BLaER1 treated with 17β-estradiol and CSF1 and Interleukin-3, amounts not matched to agents 10 nM and 100 nM (cell line): ENCODE results near the gene LSAMP.

ENCODE experiments used
- H3K27ac ChIP-seq, 11 experiments: shearing (Covaris generic); formaldehyde crosslinking; 2 replicates each; pipeline ENCODE4 v1.8.1; 2022
- H3K27me3 ChIP-seq, 11 experiments: shearing (Covaris generic); formaldehyde crosslinking; 2 replicates each; pipeline ENCODE4 v1.8.1; 2022
- H3K36me3 ChIP-seq, 11 experiments: shearing (Covaris generic); formaldehyde crosslinking; 2 replicates each; pipeline ENCODE4 v1.8.1; 2022
- H3K4me1 ChIP-seq, 10 experiments: shearing (Covaris generic); formaldehyde crosslinking; 2 replicates each; pipeline ENCODE4 v1.8.1; 2022
- H3K4me2 ChIP-seq, 11 experiments: shearing (Covaris generic); formaldehyde crosslinking; 2 replicates each; pipeline ENCODE4 v1.8.1; 2022
- H3K4me3 ChIP-seq, 10 experiments: shearing (Covaris generic); formaldehyde crosslinking; 2 replicates each; pipeline ENCODE4 v1.8.1; 2022
- H3K9ac ChIP-seq, 11 experiments: shearing (Covaris generic); formaldehyde crosslinking; 2 replicates each; pipeline ENCODE4 v1.8.1; 2022
- H3K9me3 ChIP-seq, 11 experiments: shearing (Covaris generic); formaldehyde crosslinking; replicated peaks in 1 of 11; 2 replicates each; pipeline ENCODE4 v1.8.1; 2022
- H4K20me1 ChIP-seq, 11 experiments: shearing (Covaris generic); formaldehyde crosslinking; 2 replicates each; pipeline ENCODE4 v1.8.1; 2022
- Cebpa-rat ChIP-seq, 11 experiments: shearing (Covaris generic); IDR thresholded peaks; 2 replicates each; pipeline ENCODE4 v1.8.1; 2022

LSAMP gene

DNA sequence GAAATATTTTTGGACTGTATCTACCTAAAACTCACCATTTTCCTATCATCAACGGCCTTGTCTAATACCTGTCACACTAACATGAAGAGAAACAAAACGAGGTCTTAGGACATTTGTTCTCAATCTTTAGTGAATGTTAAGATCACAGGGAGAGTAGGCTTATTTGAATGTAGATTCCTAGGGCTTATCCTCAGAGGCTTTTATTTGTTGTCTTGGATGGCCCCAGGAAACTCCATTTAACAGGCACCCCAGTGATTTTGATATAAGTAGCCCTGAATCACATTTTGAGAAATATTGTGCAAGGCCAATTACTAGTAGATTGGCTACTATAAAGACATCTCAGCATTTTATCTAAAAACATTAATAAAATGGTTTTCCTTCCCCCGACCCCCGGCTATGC is 454.6 kb downstream of the LSAMP start:
- H3K4me1 ChIP-seq = peaks cover 8 to 20% (median 13%) of the 10 kb centered on the region in 10 experiments
- no peak for TF ChIP-seq Cebpa-rat (IDR thresholded peaks at IDR 0.05)

DNA sequence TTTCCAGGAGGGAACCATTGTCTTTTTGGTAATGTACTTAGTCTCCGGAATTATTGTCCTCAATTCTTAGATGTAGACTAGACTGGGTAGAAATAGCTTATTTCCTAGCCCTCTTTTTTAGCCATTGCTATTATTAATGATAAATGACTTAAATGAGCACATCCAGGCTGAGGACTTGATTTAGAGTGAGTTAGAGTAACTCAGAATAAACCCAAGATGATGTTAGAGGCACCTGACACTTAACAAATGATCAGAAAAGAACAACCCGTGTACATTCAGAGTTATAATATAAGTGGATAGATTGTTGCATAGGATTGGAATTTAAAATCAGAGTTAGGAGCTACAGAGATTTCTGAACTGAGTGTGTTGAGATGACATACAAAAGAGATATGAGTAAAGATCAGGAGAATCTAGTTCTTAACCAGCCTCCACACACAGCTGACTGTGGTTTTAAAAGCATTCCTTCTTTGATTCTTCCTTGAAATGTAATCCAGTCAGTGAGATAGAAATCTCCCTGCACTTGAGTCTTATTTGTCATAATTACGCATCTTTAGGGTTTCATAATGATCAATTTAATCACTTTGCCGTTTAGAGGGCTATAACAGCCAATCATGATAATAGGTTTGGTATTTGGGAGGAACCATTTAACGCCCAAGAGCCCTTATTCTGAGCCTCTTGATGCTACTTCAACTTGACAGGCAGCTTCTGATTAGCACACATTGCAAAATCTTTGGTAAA is 455.4 kb downstream of the LSAMP start:
- H3K4me2 ChIP-seq = no peak overlapping the region
- H4K20me1 ChIP-seq = no peaks in the 10 kb centered on the region
- H3K9me3 ChIP-seq = no peaks in the 10 kb centered on the region
- no peak overlapping the region for H3K4me3 ChIP-seq
- no peak overlapping the region for H3K9ac ChIP-seq
- no peak overlapping the region for H3K27ac ChIP-seq
- H3K36me3 ChIP-seq = no peaks in the 10 kb centered on the region
- TF ChIP-seq Cebpa-rat (IDR thresholded peaks at IDR 0.05) = no peak
- H3K27me3 ChIP-seq = no peaks in the 10 kb centered on the region
- peaks cover 8 to 23% (median 13%) of the 10 kb centered on the region in 10 experiments for H3K4me1 ChIP-seq

More for the DNA sequence above, 454.6 kb downstream of the LSAMP start:
- Histone ChIP-seq H3K36me3 (no peaks in the 10 kb centered on the region), H3K4me2 (no peak overlapping the region), H3K4me3 (no peak overlapping the region), H3K9me3 (no peaks in the 10 kb centered on the region), H4K20me1 (no peaks in the 10 kb centered on the region), H3K27ac (no peak overlapping the region), H3K9ac (no peak overlapping the region), H3K27me3 (no peaks in the 10 kb centered on the region)

DNA sequence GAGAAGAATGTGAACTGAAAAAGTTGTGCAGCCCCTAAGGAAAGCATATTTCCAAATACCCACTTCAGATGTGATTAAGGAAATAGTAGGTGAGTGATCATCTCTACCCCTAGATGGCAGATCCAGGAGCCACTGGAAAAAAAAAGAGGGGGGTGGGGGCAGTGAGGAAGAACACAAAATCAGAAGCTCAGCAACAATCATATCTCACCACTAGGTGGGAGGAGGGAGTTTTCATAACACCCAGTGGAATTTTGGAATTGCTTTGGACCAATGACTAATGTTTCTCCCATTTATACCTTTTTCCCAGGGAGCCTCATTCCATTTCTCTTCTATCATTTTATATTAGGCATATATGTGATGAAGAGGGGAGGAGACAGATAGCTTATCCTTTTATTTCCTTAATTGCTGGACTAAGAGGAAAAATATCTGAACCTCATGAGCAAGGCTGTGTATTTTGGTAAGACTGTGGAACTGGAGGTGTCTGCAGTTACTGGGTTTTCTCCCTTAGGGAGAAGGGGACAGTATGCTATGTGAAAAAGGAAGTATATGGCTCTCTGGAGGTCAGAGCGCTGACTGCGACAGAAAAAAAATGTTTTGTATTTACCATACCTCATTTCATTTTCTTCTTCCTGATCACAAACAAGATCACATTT is 458.6 kb downstream of the LSAMP start:
- no peak overlapping the region; a peak in 1 of 22 replicates for H3K9ac ChIP-seq
- no peaks in the 10 kb centered on the region for H3K27me3 ChIP-seq
- no peaks in the 10 kb centered on the region for H3K9me3 ChIP-seq
- H3K4me1 ChIP-seq = peaks cover 8 to 23% (median 13%) of the 10 kb centered on the region in 10 experiments
- no peak for TF ChIP-seq Cebpa-rat (IDR thresholded peaks at IDR 0.05)
- H4K20me1 ChIP-seq = no peaks in the 10 kb centered on the region
- no peak overlapping the region for H3K4me3 ChIP-seq
- H3K36me3 ChIP-seq = no peaks in the 10 kb centered on the region
- H3K27ac ChIP-seq = peak overlapping the region in 7 of 11 experiments; percentile 22 to 59 (median 28); a peak in 10 of 22 replicates
- peak overlapping the region; percentile 3 to 74 (median 49); a peak in 19 of 22 replicates for H3K4me2 ChIP-seq

DNA sequence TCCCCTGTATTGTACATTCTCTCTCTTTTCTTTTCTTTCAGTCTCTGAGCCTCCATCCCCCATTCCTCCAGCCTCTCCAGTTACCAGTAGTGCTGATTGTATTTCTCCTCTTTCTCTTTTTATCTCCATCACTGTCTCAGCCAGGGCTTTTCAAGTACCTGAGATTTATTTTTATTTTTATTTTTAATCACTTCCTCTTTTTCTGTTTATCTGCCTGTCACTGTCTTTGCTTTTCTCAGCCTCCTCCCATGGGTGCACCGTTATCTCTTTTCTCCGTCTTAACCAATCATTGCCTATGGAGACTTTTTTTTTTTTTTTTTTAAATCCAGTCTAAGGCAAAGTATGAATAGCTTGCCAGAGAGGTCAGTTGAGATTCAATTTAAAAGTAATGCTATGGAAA is 462.7 kb downstream of the LSAMP start:
- H3K9me3 ChIP-seq = no peaks in the 10 kb centered on the region

DNA sequence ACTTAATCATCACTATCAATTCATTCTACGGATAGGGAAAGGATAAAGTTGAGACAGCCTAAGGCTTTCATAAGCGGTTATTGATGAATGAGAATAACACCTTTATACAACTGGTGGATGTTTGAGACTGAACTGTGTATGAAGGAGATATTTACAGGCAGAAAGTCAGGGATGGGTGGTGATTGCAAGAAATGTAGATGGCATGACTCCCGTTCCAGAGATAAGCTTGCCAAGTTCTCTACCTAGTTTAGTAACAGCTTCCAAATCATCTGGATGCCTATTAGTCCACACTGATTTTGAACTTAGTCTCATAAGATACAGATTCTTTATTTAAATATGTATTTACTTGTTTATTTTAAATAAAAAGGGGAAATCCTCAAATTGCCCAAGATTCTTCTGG is 463.2 kb downstream of the LSAMP start:
- no peaks in the 10 kb centered on the region for H3K36me3 ChIP-seq
- no peaks in the 10 kb centered on the region for H4K20me1 ChIP-seq
- no peak overlapping the region for H3K4me3 ChIP-seq
- no peak for TF ChIP-seq Cebpa-rat (IDR thresholded peaks at IDR 0.05)
- H3K4me1 ChIP-seq = peaks cover 7 to 17% (median 11%) of the 10 kb centered on the region in 10 experiments
- H3K27ac ChIP-seq = no peak overlapping the region
- no peak overlapping the region for H3K4me2 ChIP-seq
- H3K9ac ChIP-seq = no peak overlapping the region
- no peaks in the 10 kb centered on the region for H3K27me3 ChIP-seq
- no peaks in the 10 kb centered on the region for H3K9me3 ChIP-seq

More for the DNA sequence above, 462.7 kb downstream of the LSAMP start:
- no peak overlapping the region for H3K4me2 ChIP-seq
- no peaks in the 10 kb centered on the region for H3K27me3 ChIP-seq
- H3K4me3 ChIP-seq = no peak overlapping the region
- no peaks in the 10 kb centered on the region for H4K20me1 ChIP-seq
- peaks cover 8 to 22% (median 13%) of the 10 kb centered on the region in 10 experiments for H3K4me1 ChIP-seq
- no peak for TF ChIP-seq Cebpa-rat (IDR thresholded peaks at IDR 0.05)
- no peak overlapping the region for H3K27ac ChIP-seq
- H3K9ac ChIP-seq = no peak overlapping the region
- no peaks in the 10 kb centered on the region for H3K36me3 ChIP-seq

DNA sequence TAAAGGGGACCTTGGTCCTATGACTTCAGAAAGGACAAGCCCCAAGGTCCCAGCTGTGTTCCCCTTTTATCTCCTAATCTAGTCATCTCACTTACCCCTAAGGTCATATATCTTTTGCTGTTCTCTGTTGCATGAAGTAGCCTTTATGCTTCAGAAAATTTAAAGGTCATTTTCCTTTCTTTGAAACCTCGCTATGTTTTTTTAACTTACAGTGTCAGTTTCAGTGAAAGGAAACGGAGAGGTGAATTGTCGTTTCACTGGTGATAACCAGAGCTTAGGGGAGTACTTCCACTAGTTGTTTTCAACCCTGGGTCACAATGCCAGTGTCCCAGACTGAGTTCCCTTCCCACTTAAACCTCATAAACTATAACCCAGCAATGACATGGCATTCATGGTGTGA is 464.6 kb downstream of the LSAMP start:
- Histone ChIP-seq H3K27ac (no peak overlapping the region), H3K9ac (no peak overlapping the region), H3K4me3 (no peak overlapping the region), H3K36me3 (no peaks in the 10 kb centered on the region), H3K4me1 (peaks cover 0 to 3% (median 0%) of the 10 kb centered on the region in 10 experiments; a peak in 6 of 20 replicates), H3K9me3 (no peaks in the 10 kb centered on the region), H3K27me3 (no peaks in the 10 kb centered on the region), H4K20me1 (no peaks in the 10 kb centered on the region), H3K4me2 (no peak overlapping the region)
- TF ChIP-seq Cebpa-rat (IDR thresholded peaks at IDR 0.05) = no peak

DNA sequence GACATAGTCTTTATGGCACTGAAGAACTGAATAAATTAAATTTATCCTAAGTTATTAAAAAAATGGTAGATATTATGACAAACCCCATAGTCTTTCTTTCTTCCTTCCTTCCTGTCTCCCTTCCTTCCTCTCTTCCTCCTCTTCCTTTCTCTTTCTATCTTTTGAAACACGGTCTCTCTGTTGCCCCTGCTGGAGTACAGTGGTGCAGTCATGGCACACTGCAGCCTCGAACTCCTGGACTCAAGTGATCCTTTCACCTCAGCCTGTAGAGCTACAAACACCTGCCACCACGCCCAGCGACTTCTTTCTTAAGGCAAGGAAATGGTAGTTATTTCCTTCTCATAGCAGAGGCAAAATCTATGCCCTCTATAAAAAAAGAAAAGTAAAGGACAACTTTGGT is 467.4 kb downstream of the LSAMP start:
- Histone ChIP-seq H4K20me1 (no peaks in the 10 kb centered on the region), H3K9ac (no peak overlapping the region), H3K4me1 (no peaks in the 10 kb centered on the region), H3K4me3 (no peak overlapping the region), H3K36me3 (no peaks in the 10 kb centered on the region), H3K9me3 (no peaks in the 10 kb centered on the region), H3K4me2 (no peak overlapping the region), H3K27me3 (no peaks in the 10 kb centered on the region), H3K27ac (no peak overlapping the region)
- TF ChIP-seq Cebpa-rat (IDR thresholded peaks at IDR 0.05) = no peak

DNA sequence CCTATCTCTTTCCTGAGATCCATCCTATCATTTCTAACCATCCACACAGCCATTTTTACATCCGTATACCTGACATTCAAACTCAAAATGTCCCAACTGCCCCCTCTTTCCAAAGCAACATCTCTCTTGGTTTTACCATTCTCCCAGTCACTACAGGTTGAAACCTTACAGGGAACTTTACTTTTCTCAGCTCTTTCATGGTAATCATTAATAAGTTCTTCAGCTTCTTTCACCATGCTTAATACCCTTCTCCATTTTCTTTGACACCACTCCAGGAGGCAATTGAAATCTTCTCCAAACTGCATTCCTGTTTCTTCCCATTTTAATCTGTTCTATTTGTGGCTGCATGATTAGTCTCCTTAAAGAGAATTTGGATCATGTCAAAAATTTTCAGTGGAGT is 469.5 kb downstream of the LSAMP start:
- Histone ChIP-seq H3K4me1 (no peaks in the 10 kb centered on the region), H3K27me3 (no peaks in the 10 kb centered on the region), H3K27ac (no peak overlapping the region)

DNA sequence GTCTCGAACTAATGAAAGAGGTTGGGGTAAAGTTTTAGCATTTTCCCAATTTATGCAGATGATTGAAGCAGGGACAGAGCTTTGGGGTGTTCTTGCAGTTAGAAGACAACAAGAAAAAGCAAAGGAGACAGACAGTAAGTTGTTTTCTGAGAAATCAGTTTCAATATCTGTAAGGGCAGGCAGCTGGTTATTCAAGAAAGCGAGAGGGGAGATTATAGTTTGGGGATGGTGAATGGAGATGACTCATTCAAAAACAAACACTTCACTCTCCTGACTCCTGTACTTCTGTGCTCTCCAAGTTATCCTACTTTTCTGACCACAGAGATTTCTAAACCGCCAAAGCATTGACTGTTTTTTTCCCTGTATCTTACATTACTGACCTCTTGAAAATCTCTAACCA is 469.9 kb downstream of the LSAMP start:
- H3K9me3 ChIP-seq = no peaks in the 10 kb centered on the region
- H3K4me1 ChIP-seq = no peaks in the 10 kb centered on the region
- no peaks in the 10 kb centered on the region for H3K36me3 ChIP-seq
- no peak overlapping the region for H3K27ac ChIP-seq
- no peak overlapping the region for H3K9ac ChIP-seq
- no peak overlapping the region for H3K4me3 ChIP-seq
- no peak overlapping the region for H3K4me2 ChIP-seq
- no peaks in the 10 kb centered on the region for H3K27me3 ChIP-seq
- TF ChIP-seq Cebpa-rat (IDR thresholded peaks at IDR 0.05) = no peak
- no peaks in the 10 kb centered on the region for H4K20me1 ChIP-seq

More for the DNA sequence above, 469.5 kb downstream of the LSAMP start:
- no peaks in the 10 kb centered on the region for H4K20me1 ChIP-seq
- no peak overlapping the region for H3K4me3 ChIP-seq
- no peak for TF ChIP-seq Cebpa-rat (IDR thresholded peaks at IDR 0.05)
- no peak overlapping the region for H3K9ac ChIP-seq
- no peak overlapping the region for H3K4me2 ChIP-seq
- no peaks in the 10 kb centered on the region for H3K36me3 ChIP-seq
- H3K9me3 ChIP-seq = no peaks in the 10 kb centered on the region

DNA sequence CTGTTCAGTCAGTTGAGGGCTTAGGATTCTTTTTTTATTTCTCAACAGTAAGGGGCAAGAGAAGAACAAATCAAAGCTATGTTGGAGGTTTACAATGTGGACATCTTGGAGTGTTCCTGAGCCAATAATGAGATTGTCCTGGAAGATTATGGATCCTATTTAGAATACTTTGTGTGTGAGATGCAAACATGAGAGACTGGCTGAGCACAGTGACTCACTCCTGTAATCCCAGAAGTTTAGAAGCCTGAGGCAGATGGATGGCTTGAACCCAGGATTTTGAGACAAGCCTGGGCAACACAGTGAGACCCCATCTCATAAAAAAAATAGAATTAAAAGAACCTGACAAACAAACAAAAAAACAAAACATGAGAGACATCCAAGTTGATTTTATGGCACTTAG is 470.3 kb downstream of the LSAMP start:
- H3K36me3 ChIP-seq = no peaks in the 10 kb centered on the region
- H3K27me3 ChIP-seq = no peaks in the 10 kb centered on the region
- no peak overlapping the region for H3K4me3 ChIP-seq
- no peaks in the 10 kb centered on the region for H4K20me1 ChIP-seq
- no peak overlapping the region for H3K27ac ChIP-seq
- no peaks in the 10 kb centered on the region for H3K9me3 ChIP-seq
- H3K4me1 ChIP-seq = no peaks in the 10 kb centered on the region
- H3K9ac ChIP-seq = no peak overlapping the region
- H3K4me2 ChIP-seq = no peak overlapping the region
- TF ChIP-seq Cebpa-rat (IDR thresholded peaks at IDR 0.05) = no peak
